NCI-H345 treated with DMSO at 0.1 percent for 48 hours (cell line): ENCODE results near the gene SFT2D1.

ENCODE experiments used
- DNase-seq: peaks from one replicate; lab custom pipeline; 2025; ENCODE audit not compliant: unreplicated experiment; lab: John Stamatoyannopoulos, UW

The SFT2D1 gene

DNA sequence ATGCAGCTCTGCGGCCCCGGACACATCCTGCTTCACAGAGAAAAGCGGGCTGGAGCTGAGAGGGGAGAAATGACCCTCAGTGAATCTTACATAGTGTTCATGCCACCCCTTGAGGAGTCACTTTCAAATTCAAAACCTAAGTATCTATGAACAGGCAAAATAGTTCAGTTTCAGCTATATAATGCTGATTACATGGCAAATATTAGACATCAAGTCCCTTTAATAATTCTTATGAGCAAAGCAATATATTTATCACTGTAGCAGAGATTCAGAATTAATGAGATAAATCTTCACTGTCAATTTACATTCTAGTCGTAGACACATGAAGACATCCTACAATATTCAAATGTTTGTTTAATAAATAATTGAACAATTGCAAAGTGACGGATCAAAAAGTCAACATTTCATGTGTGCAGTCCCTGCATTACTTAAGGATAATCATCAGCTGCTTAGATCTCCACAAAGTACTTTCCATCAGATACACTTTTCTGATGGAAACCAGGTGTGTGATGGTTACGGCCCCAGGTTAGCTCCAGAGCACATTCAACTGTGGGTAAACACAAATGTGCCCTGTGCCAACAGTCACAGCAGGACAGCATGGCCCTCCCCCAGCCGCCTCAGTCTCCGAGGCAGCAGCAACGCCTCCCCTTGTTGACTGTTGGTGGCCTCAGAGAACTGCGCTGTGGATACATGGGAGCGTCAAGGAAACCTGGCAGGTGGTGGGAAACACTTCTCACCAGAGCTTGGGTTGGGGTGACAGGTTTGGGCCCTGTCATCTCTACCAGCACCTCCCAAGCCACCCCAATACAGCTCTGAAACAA lies 33.4 kb downstream of the SFT2D1 start:
- DNase-seq: peak; percentile 83

- DNase-seq: peak; percentile 33
These were observed 34.1 kb downstream of the SFT2D1 start, which contains the start of gene PRR18 for GRCh38 chr6:166308033-166308768. Gene PRR18, minus strand, starts transcription at chr6:166308392. Its CDS starts 250 bp downstream, at chr6:166308142.

DNA sequence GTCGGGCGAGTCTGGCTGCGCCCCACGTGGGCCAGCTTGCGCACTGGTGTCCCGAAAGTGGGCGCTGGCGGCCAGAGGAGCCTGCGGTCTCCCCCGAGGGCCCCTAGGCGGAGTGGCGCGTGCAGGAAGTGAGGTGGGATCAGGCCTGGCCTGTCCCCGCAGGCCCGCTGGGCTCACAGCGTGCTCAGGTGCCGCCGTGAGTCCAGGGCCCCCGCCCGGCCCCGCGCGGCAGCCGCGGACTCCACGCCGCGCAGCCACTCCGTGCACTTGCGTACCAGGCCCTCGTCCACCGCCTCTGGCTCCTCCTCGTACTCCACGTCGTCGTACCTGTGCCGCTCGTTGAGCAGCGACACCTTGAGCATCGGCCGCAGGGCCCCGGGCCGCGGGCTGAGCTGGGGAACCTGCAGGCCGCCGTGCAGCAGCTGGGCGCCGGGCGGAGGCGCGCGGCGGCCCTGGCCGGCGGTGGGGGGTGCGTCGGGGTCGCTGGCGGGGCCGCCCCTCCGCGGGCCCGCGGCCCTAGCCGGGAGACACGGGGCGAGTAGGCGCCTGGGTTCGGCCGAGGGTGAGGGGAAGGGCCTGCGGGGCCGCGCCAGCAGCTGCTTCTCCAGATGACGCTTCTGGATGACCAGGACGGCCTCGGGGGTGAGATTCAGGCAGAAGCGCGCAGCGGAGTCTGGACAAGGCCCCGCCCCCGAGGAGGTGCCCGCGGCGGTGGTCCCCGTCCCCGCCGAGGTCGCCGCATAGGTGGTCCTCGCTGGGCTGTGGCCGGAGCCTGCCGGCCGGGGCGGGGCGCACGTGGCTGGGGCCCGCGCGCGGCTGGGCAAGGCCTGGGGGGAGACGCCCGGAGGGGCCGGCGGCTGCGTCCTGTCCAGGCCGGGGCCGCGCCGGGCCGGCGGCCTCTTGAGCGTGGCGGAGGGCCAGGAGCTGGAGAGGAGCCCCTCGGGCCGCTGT lies 35.0 kb downstream of the SFT2D1 start:
- no peak for DNase-seq

DNA sequence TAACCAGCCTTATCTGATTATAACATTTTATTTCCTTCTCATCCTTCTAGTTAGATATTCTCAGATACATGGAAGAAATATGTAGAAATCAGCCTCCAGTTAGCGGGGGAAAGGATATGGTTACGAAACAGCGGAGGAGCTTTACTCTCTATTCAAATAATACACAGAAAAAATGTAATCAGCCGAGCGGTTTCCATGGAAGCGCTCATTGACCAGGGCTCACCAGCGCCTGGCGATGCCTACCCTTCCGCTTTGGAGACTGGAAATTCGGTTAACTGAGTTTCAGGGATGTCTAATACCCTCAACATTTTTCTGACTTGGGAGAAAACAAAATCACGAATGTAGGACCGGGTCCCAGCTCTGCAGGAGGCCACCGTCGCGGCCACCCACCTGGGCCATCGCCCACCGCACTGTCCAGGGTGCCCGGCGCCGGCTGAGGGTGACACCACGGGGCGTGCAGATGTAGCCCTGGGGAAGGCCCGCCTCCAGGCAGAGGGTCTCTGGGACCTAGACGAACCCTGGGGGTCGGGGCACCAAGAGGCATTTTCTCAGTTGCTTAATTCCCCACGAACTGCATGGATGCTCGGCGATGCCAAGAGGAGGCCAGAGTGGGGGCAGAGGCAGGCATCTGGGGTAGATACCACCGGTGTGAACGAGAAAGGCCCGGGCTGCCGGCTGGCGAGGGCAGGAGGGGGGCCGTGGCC lies 35.8 kb downstream of the SFT2D1 start:
- DNase-seq: no peak

- DNase-seq: no peak
These were observed 36.7 kb downstream of the SFT2D1 start for GRCh38 chr6:166305562-166306117.

GRCh38 chr6:166304106-166304505 lies 38.2 kb downstream of the SFT2D1 start:
- no peak for DNase-seq

DNA sequence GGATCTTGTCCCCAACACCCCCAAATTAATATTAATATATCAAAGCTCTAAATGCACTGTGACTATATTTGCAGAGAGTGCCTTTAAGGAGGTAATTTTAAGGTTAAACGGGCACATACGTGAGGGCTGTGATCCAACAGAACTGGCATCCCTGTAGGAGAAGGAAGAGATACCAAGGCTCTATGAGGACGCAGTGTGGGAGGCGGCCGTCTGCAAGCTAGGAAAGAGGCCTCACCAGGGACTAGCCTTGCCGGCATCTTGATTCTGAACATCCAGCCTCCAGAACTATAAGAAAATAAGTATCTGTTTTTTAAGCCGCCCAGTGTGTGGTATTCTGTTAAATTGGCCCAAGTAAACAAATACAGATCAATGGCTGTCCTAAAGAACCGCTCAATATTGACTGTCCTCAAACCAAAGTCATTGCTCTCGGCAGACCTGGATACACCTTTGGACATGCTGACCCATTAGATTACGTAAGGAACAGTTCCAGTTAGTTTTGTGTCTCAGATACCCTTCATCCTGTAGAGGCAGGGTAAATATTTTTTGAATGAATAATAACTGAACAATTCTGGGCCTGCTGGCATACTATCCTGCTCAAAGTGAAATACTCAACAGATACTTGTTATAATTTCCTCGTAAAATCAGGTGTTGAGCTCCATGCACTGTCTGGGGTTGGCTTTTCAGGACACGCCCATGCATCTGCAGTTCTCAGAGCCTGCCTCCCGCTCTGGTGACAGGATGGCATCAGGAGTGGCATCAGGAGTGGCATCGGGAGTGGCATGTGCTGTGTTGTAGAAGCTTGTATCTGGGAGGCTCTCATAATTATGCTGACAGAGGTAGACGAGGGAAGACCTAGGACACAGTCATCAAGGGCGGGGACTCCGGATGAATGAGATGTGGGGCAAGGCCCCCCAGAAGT lies 40.5 kb downstream of the SFT2D1 start:
- no peak for DNase-seq

DNA sequence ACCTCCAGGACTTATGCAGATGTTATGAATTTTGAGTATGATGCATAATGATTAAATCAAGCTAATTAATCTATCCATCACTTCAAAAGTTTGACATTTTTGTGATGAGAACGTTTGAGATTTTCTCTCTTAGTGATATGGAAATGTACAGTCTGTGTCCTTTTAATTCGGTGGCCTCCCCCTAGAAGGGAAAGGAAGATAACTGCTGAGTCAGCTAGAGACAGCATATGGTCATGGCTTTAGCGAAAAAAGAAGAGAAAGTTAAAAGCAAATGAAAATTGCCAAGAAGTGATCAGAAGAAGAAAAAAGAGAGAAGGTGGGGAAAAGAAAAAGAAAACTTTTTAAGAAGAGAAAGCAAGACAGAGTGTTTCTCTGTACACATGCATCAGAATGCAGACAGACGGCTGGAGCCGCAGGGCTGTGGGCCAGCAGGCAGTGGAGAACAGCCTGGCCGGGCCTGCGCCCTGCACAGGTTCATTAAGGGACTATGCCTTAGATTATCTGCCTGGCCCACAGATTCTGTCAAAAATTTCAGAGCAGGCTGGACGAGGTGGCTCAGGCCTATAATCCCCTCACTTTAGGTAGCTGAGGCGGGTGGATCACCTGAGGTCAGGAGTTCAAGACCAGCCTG lies 41.9 kb downstream of the SFT2D1 start:
- no peak for DNase-seq

GRCh38 chr6:166297606-166298005 lies 44.7 kb downstream of the SFT2D1 start:
- no peak for DNase-seq

DNA sequence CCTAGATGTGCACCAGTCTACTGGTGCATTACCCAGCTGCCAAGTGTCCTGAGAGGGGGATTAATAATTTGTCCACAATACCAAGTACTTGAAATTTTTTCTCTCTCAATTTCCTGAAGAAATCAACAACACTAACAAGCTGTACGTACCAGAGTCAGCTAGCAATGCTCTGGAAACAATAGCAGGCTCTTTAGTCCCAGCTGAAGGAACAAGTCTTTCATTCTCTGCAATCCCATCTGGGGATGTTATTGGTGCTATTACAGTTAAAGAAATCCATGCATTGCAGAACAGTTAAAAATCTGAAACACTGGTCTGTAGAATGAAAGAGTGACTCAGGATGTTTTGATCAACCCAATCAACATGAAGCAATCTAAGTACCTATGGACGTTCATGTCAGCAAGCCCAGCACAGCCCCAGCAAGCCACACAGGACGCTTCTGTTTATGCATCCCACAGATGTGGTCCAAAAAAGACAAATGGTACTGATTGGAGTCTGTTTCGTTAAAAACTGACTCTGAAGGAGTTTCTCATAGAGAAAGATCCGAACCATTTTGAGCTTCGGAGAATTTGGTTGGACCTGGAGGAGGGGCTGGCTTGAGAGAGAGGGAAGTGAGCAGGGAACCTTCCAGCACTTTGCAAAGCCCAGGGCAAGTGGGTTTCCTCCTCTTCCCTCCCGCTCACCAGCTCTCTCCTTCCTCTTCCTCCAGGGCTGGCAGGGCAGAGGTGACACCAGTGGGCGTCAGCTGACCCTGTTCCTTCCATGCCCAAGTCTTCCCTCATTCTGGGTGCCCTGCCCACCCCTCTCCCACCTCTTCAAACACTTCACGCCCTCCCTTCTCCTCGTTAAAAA lies 46.1 kb downstream of the SFT2D1 start:
- no peak for DNase-seq

- DNase-seq: no peak
These were observed 48.4 kb downstream of the SFT2D1 start for GRCh38 chr6:166293731-166294584.

DNA sequence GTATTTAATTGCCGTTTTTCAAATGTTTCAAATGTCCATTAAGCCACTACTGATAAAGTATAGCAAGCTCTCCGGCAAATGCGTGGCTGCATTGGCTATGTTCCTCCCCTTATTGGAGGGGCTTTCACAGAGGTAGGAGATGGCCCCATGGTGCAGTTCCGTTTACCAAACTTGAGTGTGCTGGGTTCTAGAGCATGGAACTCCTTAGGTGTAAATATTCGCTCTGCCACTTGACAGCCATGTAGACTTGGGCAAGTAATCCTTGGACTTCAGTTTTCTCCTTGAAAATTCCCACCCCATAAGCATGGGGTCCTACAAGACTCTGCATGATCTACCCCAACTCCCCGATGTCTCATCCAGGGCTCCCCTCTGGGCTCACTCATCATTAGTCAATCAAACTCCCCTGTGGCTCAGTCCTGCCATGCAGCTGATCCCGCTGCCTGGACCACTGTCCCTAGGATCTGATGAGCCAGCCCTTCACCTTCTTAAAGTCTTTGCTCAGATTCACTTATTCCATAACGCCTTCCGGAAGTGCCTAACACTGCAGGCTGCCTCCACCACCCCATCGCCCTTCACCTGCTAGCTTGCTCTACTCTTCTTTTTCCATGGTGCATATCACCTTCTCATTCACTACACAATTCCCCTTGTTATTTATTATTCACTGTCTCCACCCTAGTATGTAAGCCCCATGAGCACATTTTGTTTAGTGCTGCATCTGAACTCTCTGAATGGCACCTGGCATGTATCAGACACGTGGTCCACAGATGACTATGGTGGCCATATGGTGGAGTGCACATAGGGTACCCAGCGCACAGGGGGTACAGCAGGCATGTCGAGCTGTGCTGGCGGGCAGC lies 52.9 kb downstream of the SFT2D1 start:
- DNase-seq: no peak

DNA sequence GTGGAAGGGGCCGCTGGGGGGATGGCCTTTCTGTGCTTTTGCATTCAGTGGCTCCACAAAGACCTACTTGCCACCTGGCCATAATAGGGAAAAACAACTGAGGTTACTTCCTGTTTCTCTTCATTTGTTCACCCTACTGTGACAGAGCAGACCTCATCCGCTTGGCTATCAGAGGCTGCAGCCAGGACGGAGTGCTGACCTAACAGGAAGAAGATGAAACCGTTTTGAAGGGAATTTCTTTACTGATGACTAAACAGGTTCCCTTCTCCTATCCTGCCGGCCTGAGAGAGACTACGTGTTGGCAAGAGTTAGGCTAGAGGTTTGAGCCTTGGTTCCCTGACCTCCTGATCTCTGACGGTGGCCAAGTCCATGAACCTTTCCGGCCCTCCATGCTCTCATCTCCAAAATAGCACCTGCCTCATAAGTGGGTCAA lies 55.5 kb downstream of the SFT2D1 start:
- DNase-seq: no peak

DNA sequence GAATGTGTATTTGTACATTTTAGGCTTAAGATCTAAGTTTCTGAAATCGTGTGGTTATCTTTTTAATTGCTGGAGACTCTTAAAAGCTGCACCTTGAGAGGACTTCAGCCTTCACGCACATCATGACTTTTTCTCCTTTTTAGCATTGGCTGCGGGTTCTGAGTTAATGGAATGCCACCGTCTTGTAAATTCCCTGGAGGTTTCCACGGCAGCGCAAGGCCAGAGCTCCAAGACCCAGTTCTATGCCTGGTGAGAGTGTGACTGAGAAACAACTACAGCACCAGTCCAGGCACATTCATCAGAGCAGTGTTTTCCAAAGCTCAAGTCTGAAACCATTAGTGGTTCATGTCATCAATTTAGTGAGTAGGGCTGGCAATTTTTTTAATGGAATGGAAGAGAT lies 57.1 kb downstream of the SFT2D1 start:
- no peak for DNase-seq

GRCh38 chr6:166284640-166285039 lies 57.7 kb downstream of the SFT2D1 start:
- no peak for DNase-seq
